ENCODE data around the gene H2AZ2. TPM values are rescaled to one million over a fixed set of nuclear protein-coding genes. Genes with fewer than 3 reads are reported as not detected.

H2AZ2 gene
- total and polyA plus RNA-seq, 2 donors from 2014 or later, result 121 to 140 TPM

GRCh38 chr7:44858161-44858560, 10.3 kb upstream of the H2AZ2 start:
- intact Hi-C loops (cut with DNase I), result loop anchor here (10.0 kb wide), 2 partner anchors 67 to 277 kb away; no protein-coding TSS in a partner anchor
- no peaks in the 10 kb centered on the region for H3K36me3 ChIP-seq (ENCODE audit: control insufficient read depth in 2 of 3, insufficient read depth in 3 of 3, low read length in 3 of 3)

GRCh38 chr7:44854644-44855364, 6.9 kb upstream of the H2AZ2 start:
- Histone ChIP-seq H3K36me3 (ENCODE audit: control insufficient read depth in 2 of 3, insufficient read depth in 3 of 3, low read length in 3 of 3) (no peaks in the 10 kb centered on the region), H3K27ac (ENCODE audit: low read depth in 2 of 2, low read length in 2 of 2) (no peak overlapping the region), H3K4me1 (ENCODE audit: control insufficient read depth in 2 of 3, insufficient read depth in 2 of 3, low read depth in 1 of 3, low read length in 3 of 3) (no peaks in the 10 kb centered on the region), H3K9me3 (ENCODE audit: control insufficient read depth in 2 of 3, insufficient read depth in 1 of 3, low read length in 3 of 3) (no peaks in the 10 kb centered on the region), H3K27me3 (ENCODE audit: control insufficient read depth, insufficient read depth, low read length) (no peaks in the 10 kb centered on the region), H3K9ac (ENCODE audit: low read length in 3 of 3) (no peak overlapping the region), H3K4me3 (ENCODE audit: low read length in 3 of 3) (no peak overlapping the region)
- DNase-seq, result no peak
- no peak for TF ChIP-seq CTCF (IDR thresholded peaks at IDR 0.05; ENCODE audit: borderline replicate concordance, extremely low read depth, insufficient read depth)
- no peak for FAIRE-seq
- intact Hi-C loops (cut with DNase I), result loop anchor here (10.0 kb wide), 2 partner anchors 70 to 280 kb away; no protein-coding TSS in a partner anchor

More at GRCh38 chr7:44858161-44858560, 10.3 kb upstream of the H2AZ2 start:
- Histone ChIP-seq H3K4me3 (ENCODE audit: low read length in 3 of 3) (no peak overlapping the region), H3K27me3 (ENCODE audit: control insufficient read depth, insufficient read depth, low read length) (no peaks in the 10 kb centered on the region), H3K9me3 (ENCODE audit: control insufficient read depth in 2 of 3, insufficient read depth in 1 of 3, low read length in 3 of 3) (no peaks in the 10 kb centered on the region), H3K4me1 (ENCODE audit: control insufficient read depth in 2 of 3, insufficient read depth in 2 of 3, low read depth in 1 of 3, low read length in 3 of 3) (no peaks in the 10 kb centered on the region), H3K9ac (ENCODE audit: low read length in 3 of 3) (no peak overlapping the region), H3K27ac (ENCODE audit: low read depth in 2 of 2, low read length in 2 of 2) (no peak overlapping the region)
- FAIRE-seq (no peak), DNase-seq (no peak)
- no peak for TF ChIP-seq CTCF (IDR thresholded peaks at IDR 0.05; ENCODE audit: borderline replicate concordance, extremely low read depth, insufficient read depth)

GRCh38 chr7:44853391-44853790, 5.5 kb upstream of the H2AZ2 start:
- no peak for FAIRE-seq
- intact Hi-C loops (cut with DNase I), result loop anchor here (10.0 kb wide), 2 partner anchors 71 to 281 kb away; no protein-coding TSS in a partner anchor

More at GRCh38 chr7:44853391-44853790, 5.5 kb upstream of the H2AZ2 start:
- TF ChIP-seq CTCF (IDR thresholded peaks at IDR 0.05; ENCODE audit: borderline replicate concordance, extremely low read depth, insufficient read depth), result no peak
- peaks cover 0 to 2% (median 0%) of the 10 kb centered on the region in 3 donors for H3K4me1 ChIP-seq (ENCODE audit: control insufficient read depth in 2 of 3, insufficient read depth in 2 of 3, low read depth in 1 of 3, low read length in 3 of 3)
- no peak for DNase-seq
- no peak overlapping the region for H3K9ac ChIP-seq (ENCODE audit: low read length in 3 of 3)
- no peak overlapping the region for H3K27ac ChIP-seq (ENCODE audit: low read depth in 2 of 2, low read length in 2 of 2)
- H3K9me3 ChIP-seq (ENCODE audit: control insufficient read depth in 2 of 3, insufficient read depth in 1 of 3, low read length in 3 of 3), result no peaks in the 10 kb centered on the region
- no peaks in the 10 kb centered on the region for H3K27me3 ChIP-seq (ENCODE audit: control insufficient read depth, insufficient read depth, low read length)
- H3K36me3 ChIP-seq (ENCODE audit: control insufficient read depth in 2 of 3, insufficient read depth in 3 of 3, low read length in 3 of 3), result no peaks in the 10 kb centered on the region
- no peak overlapping the region for H3K4me3 ChIP-seq (ENCODE audit: low read length in 3 of 3)

All from kidney (tissue), 14 donors.